ENCODE results near the gene SNAP47. TPM values are rescaled to one million over a fixed set of nuclear protein-coding genes. Genes with fewer than 3 reads are reported as not detected.

SNAP47 gene
- total and polyA plus RNA-seq, 5 donors from 2014 or later, result 26.3 to 60.1 (median 50.4) TPM

DNA sequence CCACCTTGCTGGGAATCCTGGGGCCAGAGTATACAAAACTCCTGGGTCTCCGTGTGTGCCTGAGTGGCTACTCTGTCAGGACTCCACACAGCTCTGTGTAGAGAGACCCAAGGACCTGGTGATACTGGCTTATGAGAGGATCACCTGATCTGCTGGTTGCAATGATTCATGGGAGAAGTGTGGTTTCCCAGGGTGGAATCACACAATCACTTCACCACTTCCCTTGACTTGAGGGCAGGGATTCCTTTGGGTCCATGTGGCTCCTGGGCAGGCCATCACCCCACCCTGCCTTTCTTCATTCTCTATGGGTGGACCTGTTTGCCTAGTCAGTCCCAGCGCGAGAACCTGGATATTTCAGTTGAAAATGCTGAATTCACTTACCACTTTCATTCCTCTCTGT lies 93.6 kb downstream of the SNAP47 start:
- H3K36me3 Mint-ChIP-seq, result no peaks in the 10 kb centered on the region
- peaks cover 0 to 12% (median 0%) of the 10 kb centered on the region in 4 donors for H3K4me1 Mint-ChIP-seq
- peaks cover 27% of the 10 kb centered on the region for H3K27me3 Mint-ChIP-seq
- no peak overlapping the region for H3K27ac Mint-ChIP-seq
- ATAC-seq (ENCODE audit: low read depth in 2 of 2) (no peak), DNase-seq (no peak)
- Histone ChIP-seq H3K9me3 (ENCODE audit: control insufficient read depth in 2 of 2, low read length in 2 of 2) (peaks cover 10 to 14% of the 10 kb centered on the region in 2 experiments), H3K27ac (ENCODE audit: insufficient read depth, low read length, poor library complexity, severe bottlenecking) (no peak overlapping the region), H3K4me1 (ENCODE audit: control insufficient read depth, insufficient read depth, low read length, poor library complexity, severe bottlenecking) (no peaks in the 10 kb centered on the region), H3K27me3 (ENCODE audit: control insufficient read depth, insufficient read depth, low read length) (peaks cover 8% of the 10 kb centered on the region), H3K36me3 (ENCODE audit: control insufficient read depth, insufficient read depth, low read length) (no peaks in the 10 kb centered on the region), H3K4me3 (ENCODE audit: low read depth, low read length) (no peak overlapping the region)
- peaks cover 4 to 19% (median 8%) of the 10 kb centered on the region in 7 donors for H3K9me3 Mint-ChIP-seq
- H3K4me3 Mint-ChIP-seq, result no peak overlapping the region

Other genes with a start within 250 kb of the SNAP47 start
- 9.9 TPM for gene ZNF678, start 171.9 kb upstream of the SNAP47 start, total RNA-seq
- 1 to 10 TPM; 2.4 to 8.2 (median 3.2) TPM for gene ZNF678, start 171.9 kb upstream of the SNAP47 start, polyA plus RNA-seq
- 9.7 TPM for gene JMJD4, start 133 bp upstream of the SNAP47 start, total RNA-seq
- 10 to 100 TPM; 22.3 to 28.9 (median 26.8) TPM for gene JMJD4, start 133 bp upstream of the SNAP47 start, polyA plus RNA-seq
- gene PRSS38, start 80.2 kb downstream of the SNAP47 start, total RNA-seq, result not detected
- gene PRSS38, start 80.2 kb downstream of the SNAP47 start, polyA plus RNA-seq, result not detected
- 0.20 TPM for gene WNT9A, start 212.5 kb downstream of the SNAP47 start, total RNA-seq
- gene WNT9A, start 212.5 kb downstream of the SNAP47 start, polyA plus RNA-seq, result not detected